Hepatocyte (in vitro differentiated cells): ENCODE results near the gene GPN1.

Source experiments
- CTCF ChIP-seq: fragments of 200-600 bp; sonication (generic); IDR thresholded peaks from 2 replicates; pipeline ENCODE4 v1.5.1; 2016; ENCODE audit warnings: antibody characterized with exemption, mild to moderate bottlenecking; ENCODE audit not compliant: poor library complexity
- EZH2phosphoT487 ChIP-seq: fragments of 200-600 bp; sonication (generic); IDR thresholded peaks from one replicate; pipeline ENCODE4 v1.6.1; 2018; ENCODE audit warnings: antibody characterized with exemption, mild to moderate bottlenecking, low read depth, moderate library complexity; ENCODE audit not compliant: unreplicated experiment, severe bottlenecking

GRCh38 chr2:27664154-27664574 is 35.3 kb downstream of the GPN1 start:
- TF ChIP-seq CTCF (no peak), EZH2phosphoT487 (no peak)
